ENCODE results near the gene IL1RAPL1. TPM values are rescaled to one million over a fixed set of nuclear protein-coding genes. Genes with fewer than 3 reads are reported as not detected.
A peak's percentile ranks its signal among the peaks of the same experiment; 100 is the strongest.

IL1RAPL1 gene
- polyA plus RNA-seq, 1 donor from 2014 or later, result not detected

GRCh38 chrX:29792335-29792734 is 1205.1 kb downstream of the IL1RAPL1 start:
- Histone ChIP-seq H3K4me3 (ENCODE audit: low read length) (no peak overlapping the region), H3K9ac (ENCODE audit: low read length) (no peak overlapping the region), H3F3A (ENCODE audit: insufficient read depth, low read length, poor library complexity, severe bottlenecking) (no peaks in the 10 kb centered on the region), H2AFZ (ENCODE audit: low read depth, low read length) (no peak overlapping the region), H3K9me3 (ENCODE audit: low read length) (no peaks in the 10 kb centered on the region), H3K27ac (ENCODE audit: low read length) (no peak overlapping the region), H3K79me2 (replicated peaks; ENCODE audit: insufficient read depth, low read length) (no peaks in the 10 kb centered on the region), H3K36me3 (ENCODE audit: insufficient read depth, low read length) (no peaks in the 10 kb centered on the region), H3K4me2 (ENCODE audit: low read length) (no peak overlapping the region), H3K9me2 (ENCODE audit: insufficient read depth, low read length) (no peaks in the 10 kb centered on the region), H3K27me3 (ENCODE audit: insufficient read depth, low read depth, low read length) (no peaks in the 10 kb centered on the region), H4K20me1 (ENCODE audit: insufficient read depth) (no peaks in the 10 kb centered on the region)
- TF ChIP-seq POLR2AphosphoS5 (IDR thresholded peaks at IDR 0.05), result no peak
- TF ChIP-seq RAD21 (conservative IDR thresholded peaks at IDR 0.05), result no peak
- TF ChIP-seq EP300 (conservative IDR thresholded peaks at IDR 0.05; ENCODE audit: poor library complexity, severe bottlenecking), result no peak

- Histone ChIP-seq H2AFZ (ENCODE audit: low read depth, low read length) (no peak overlapping the region), H3K36me3 (ENCODE audit: insufficient read depth, low read length) (no peaks in the 10 kb centered on the region), H3K4me3 (ENCODE audit: low read length) (no peak overlapping the region), H3K9me3 (ENCODE audit: low read length) (no peaks in the 10 kb centered on the region), H3K79me2 (replicated peaks; ENCODE audit: insufficient read depth, low read length) (no peaks in the 10 kb centered on the region), H3K27ac (ENCODE audit: low read length) (no peak overlapping the region), H3F3A (ENCODE audit: insufficient read depth, low read length, poor library complexity, severe bottlenecking) (no peaks in the 10 kb centered on the region), H3K27me3 (ENCODE audit: insufficient read depth, low read depth, low read length) (no peaks in the 10 kb centered on the region), H3K9ac (ENCODE audit: low read length) (no peak overlapping the region), H4K20me1 (ENCODE audit: insufficient read depth) (no peaks in the 10 kb centered on the region), H3K4me2 (ENCODE audit: low read length) (no peak overlapping the region), H3K9me2 (ENCODE audit: insufficient read depth, low read length) (no peaks in the 10 kb centered on the region)
- TF ChIP-seq EP300 (conservative IDR thresholded peaks at IDR 0.05; ENCODE audit: poor library complexity, severe bottlenecking), result no peak
- no peak for TF ChIP-seq REST (IDR thresholded peaks at IDR 0.05; ENCODE audit: borderline replicate concordance)
- TF ChIP-seq RAD21 (conservative IDR thresholded peaks at IDR 0.05), result no peak
- no peak for TF ChIP-seq POLR2AphosphoS5 (IDR thresholded peaks at IDR 0.05)
- no peak for TF ChIP-seq SMC3 (conservative IDR thresholded peaks at IDR 0.05; ENCODE audit: poor library complexity)
- TF ChIP-seq CTCF (IDR thresholded peaks at IDR 0.05; ENCODE audit: poor library complexity, severe bottlenecking), result no peak
- no peak for TF ChIP-seq TAF1 (IDR thresholded peaks at IDR 0.05; ENCODE audit: low read depth)
- TF ChIP-seq MXI1 (conservative IDR thresholded peaks at IDR 0.05; ENCODE audit: poor library complexity, severe bottlenecking), result no peak
- no peak for TF ChIP-seq EZH2 (IDR thresholded peaks at IDR 0.05; ENCODE audit: borderline replicate concordance, insufficient read depth, low read length, poor library complexity, severe bottlenecking)
These were observed 1209.9 kb downstream of the IL1RAPL1 start for GRCh38 chrX:29797156-29797555.

GRCh38 chrX:29798469-29798868 is 1211.2 kb downstream of the IL1RAPL1 start:
- no peak overlapping the region for H3K27ac ChIP-seq (ENCODE audit: low read length)
- no peak overlapping the region for H3K9ac ChIP-seq (ENCODE audit: low read length)
- H3F3A ChIP-seq (ENCODE audit: insufficient read depth, low read length, poor library complexity, severe bottlenecking), result no peaks in the 10 kb centered on the region
- H4K20me1 ChIP-seq (ENCODE audit: insufficient read depth), result no peaks in the 10 kb centered on the region
- no peaks in the 10 kb centered on the region for H3K9me3 ChIP-seq (ENCODE audit: low read length)
- no peak for TF ChIP-seq SMC3 (conservative IDR thresholded peaks at IDR 0.05; ENCODE audit: poor library complexity)
- no peak for TF ChIP-seq RAD21 (conservative IDR thresholded peaks at IDR 0.05)
- TF ChIP-seq TAF1 (IDR thresholded peaks at IDR 0.05; ENCODE audit: low read depth), result no peak
- peak; percentile 17 for TF ChIP-seq POLR2AphosphoS5 (IDR thresholded peaks at IDR 0.05)
- no peak for TF ChIP-seq CTCF (IDR thresholded peaks at IDR 0.05; ENCODE audit: poor library complexity, severe bottlenecking)
- TF ChIP-seq EP300 (conservative IDR thresholded peaks at IDR 0.05; ENCODE audit: poor library complexity, severe bottlenecking), result peak; percentile 18
- no peak for TF ChIP-seq MXI1 (conservative IDR thresholded peaks at IDR 0.05; ENCODE audit: poor library complexity, severe bottlenecking)
- peak; percentile 74 for TF ChIP-seq REST (IDR thresholded peaks at IDR 0.05; ENCODE audit: borderline replicate concordance)
- no peak for TF ChIP-seq EZH2 (IDR thresholded peaks at IDR 0.05; ENCODE audit: borderline replicate concordance, insufficient read depth, low read length, poor library complexity, severe bottlenecking)
- no peak overlapping the region for H3K4me2 ChIP-seq (ENCODE audit: low read length)
- no peak overlapping the region for H3K4me3 ChIP-seq (ENCODE audit: low read length)
- H3K9me2 ChIP-seq (ENCODE audit: insufficient read depth, low read length), result no peaks in the 10 kb centered on the region
- H2AFZ ChIP-seq (ENCODE audit: low read depth, low read length), result no peak overlapping the region
- H3K79me2 ChIP-seq (replicated peaks; ENCODE audit: insufficient read depth, low read length), result no peaks in the 10 kb centered on the region
- H3K36me3 ChIP-seq (ENCODE audit: insufficient read depth, low read length), result no peaks in the 10 kb centered on the region
- no peaks in the 10 kb centered on the region for H3K27me3 ChIP-seq (ENCODE audit: insufficient read depth, low read depth, low read length)
